OCI-LY1 (cell line): Measurements from ENCODE around the gene LALBA.

Experiments used
- EZH2 ChIP-seq: fragments of 200-600 bp; sonication (generic), shearing (Covaris generic); IDR thresholded peaks from 2 replicates; pipeline ENCODE4 v1.8.0; 2017; ENCODE audit warnings: borderline replicate concordance, mixed run types, mild to moderate bottlenecking, antibody characterized with exemption, low read length, moderate library complexity, mixed read lengths
- TF ChIP-seq, protein P1 (sequence below): fragments of 200-600 bp; sonication (generic), shearing (Covaris generic); IDR thresholded peaks from 2 replicates; pipeline ENCODE4 v1.5.1; 2017; ENCODE audit warnings: mild to moderate bottlenecking, antibody characterized with exemption, low read length, moderate library complexity, mixed read lengths

DNA sequence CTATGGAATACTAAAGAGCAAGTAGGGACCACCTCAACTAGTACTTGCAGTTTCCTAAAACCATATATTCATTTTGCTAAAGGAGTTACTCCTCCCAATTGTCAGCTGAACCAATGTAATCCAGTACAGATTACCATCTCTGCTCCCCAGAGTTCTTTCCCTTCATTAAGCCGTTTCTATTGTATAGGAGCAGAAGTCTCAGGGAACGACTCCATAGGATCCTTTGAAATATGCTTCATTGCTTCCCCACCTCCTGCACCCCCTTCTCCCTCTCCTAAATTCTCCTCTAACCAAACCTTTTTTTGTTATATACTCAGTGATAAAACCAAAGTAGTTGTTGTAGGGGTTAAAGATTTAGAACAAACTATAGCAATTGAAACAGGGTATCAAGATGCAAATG lies 30.7 kb upstream of the LALBA start:
- TF ChIP-seq, protein P1, sequence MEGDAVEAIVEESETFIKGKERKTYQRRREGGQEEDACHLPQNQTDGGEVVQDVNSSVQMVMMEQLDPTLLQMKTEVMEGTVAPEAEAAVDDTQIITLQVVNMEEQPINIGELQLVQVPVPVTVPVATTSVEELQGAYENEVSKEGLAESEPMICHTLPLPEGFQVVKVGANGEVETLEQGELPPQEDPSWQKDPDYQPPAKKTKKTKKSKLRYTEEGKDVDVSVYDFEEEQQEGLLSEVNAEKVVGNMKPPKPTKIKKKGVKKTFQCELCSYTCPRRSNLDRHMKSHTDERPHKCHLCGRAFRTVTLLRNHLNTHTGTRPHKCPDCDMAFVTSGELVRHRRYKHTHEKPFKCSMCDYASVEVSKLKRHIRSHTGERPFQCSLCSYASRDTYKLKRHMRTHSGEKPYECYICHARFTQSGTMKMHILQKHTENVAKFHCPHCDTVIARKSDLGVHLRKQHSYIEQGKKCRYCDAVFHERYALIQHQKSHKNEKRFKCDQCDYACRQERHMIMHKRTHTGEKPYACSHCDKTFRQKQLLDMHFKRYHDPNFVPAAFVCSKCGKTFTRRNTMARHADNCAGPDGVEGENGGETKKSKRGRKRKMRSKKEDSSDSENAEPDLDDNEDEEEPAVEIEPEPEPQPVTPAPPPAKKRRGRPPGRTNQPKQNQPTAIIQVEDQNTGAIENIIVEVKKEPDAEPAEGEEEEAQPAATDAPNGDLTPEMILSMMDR: no peak
- TF ChIP-seq EZH2: no peak
